K562 (cell line): ENCODE results near the gene CAPRIN2.

Experiments used
- ATF6 ChIP-seq: sonication (generic); formaldehyde crosslinking; IDR thresholded peaks from 2 replicates; pipeline ENCODE4 v1.4.0; 2020; ENCODE audit warnings: mild to moderate bottlenecking, missing genetic modification reagents
- EZH2 ChIP-seq: IDR thresholded peaks from 2 replicates; pipeline ENCODE4 v1.6.1; 2012; ENCODE audit warnings: low read depth, mild to moderate bottlenecking, inconsistent platforms, low read length, borderline replicate concordance
- HNRNPK ChIP-seq: fragments of 200-400 bp; formaldehyde crosslinking; IDR thresholded peaks from one replicate; pipeline ENCODE4 v1.6.1; 2018; ENCODE audit warnings: mild to moderate bottlenecking, low read depth, low read length; ENCODE audit not compliant: poor library complexity, severe bottlenecking
- NFE2L1 ChIP-seq: fragments of 450-650 bp; IDR thresholded peaks from 2 replicates; pipeline ENCODE4 v1.6.1; 2016; ENCODE audit warnings: missing genetic modification characterization, low read depth, mild to moderate bottlenecking, missing compliant biosample characterization, moderate library complexity, borderline replicate concordance
- PREB ChIP-seq: sonication (generic); formaldehyde crosslinking; IDR thresholded peaks from 2 replicates; pipeline ENCODE4 v1.8.1; 2023; ENCODE audit warnings: mild to moderate bottlenecking, missing genetic modification reagents
- RAD21 ChIP-seq, 2 experiments: fragments of 250-450 bp in 1 of 2; fragments of 450-650 bp in 1 of 2; sonication (Bioruptor Pico) in 1 of 2; formaldehyde crosslinking in 1 of 2; IDR thresholded peaks in 1 of 2; conservative IDR thresholded peaks in 1 of 2; 2 replicates each; pipeline versions ENCODE4 v1.4.0 to v1.8.0; 2020 to 2022; ENCODE audit warnings: mild to moderate bottlenecking in 2 of 2, moderate library complexity in 1 of 2
- RCOR1 ChIP-seq, 2 experiments: IDR thresholded peaks; 2 replicates each; pipeline ENCODE4 v1.6.1; 2012; ENCODE audit warnings: low read depth in 2 of 2, low read length in 2 of 2, borderline replicate concordance in 1 of 2, improper control_type of control experiment in 1 of 2
- SAP30 ChIP-seq: fragments of 200-600 bp; sonication (generic); IDR thresholded peaks from 2 replicates; pipeline ENCODE4 v1.6.1; 2012; ENCODE audit warnings: borderline replicate concordance, low read depth, mild to moderate bottlenecking, moderate library complexity, low read length, control low read depth, inconsistent platforms; ENCODE audit not compliant: insufficient read depth, poor library complexity, severe bottlenecking
- ZNF3 ChIP-seq: fragments of 250-450 bp; sonication (Bioruptor Pico); IDR thresholded peaks from 2 replicates; pipeline ENCODE4 v1.5.0; 2021; ENCODE audit warnings: mild to moderate bottlenecking, moderate library complexity

GRCh38 chr12:30753751-30754382 lies 884 bp downstream of the CAPRIN2 start:
- TF ChIP-seq RCOR1 (IDR thresholded peaks at IDR 0.05; ENCODE audit: borderline replicate concordance in 1 of 2, low read depth in 2 of 2, low read length in 2 of 2) (no peak), EZH2 (no peak), HNRNPK (no peak), PREB (no peak), SAP30 (no peak), ATF6 (CRISPR knock-in tag) (no peak), NFE2L1 (tag) (no peak), ZNF3 (CRISPR knock-in tag) (no peak), RAD21 (CRISPR knock-in tag; conservative IDR thresholded peaks at IDR 0.05 in 1 of 2, IDR thresholded peaks at IDR 0.05 in 1 of 2) (no peak)
